Fibroblast of upper back skin (primary cell): ENCODE results near the gene CYGB.
"Not testable (repeated sequence)": the region's sequence is repeated elsewhere in the genome, so short reads cannot be mapped to it uniquely, and the experiment has no call there.

Source experiments
- DNase-seq: peaks from one replicate; pipeline ENCODE4 v3.0.0-alpha.2; 2013

The CYGB gene

GRCh38 chr17:76519048-76519966 is 18.2 kb downstream of the CYGB start:
- DNase-seq, result no peak

GRCh38 chr17:76517638-76518038 is 19.9 kb downstream of the CYGB start:
- no peak for DNase-seq

GRCh38 chr17:76515274-76515949 is 22.1 kb downstream of the CYGB start:
- peak; percentile 82 for DNase-seq

- not testable (repeated sequence) for DNase-seq
Measured at GRCh38 chr17:76514355-76514754, 23.2 kb downstream of the CYGB start.

GRCh38 chr17:76513306-76513692 is 24.2 kb downstream of the CYGB start:
- no peak for DNase-seq

GRCh38 chr17:76512366-76513305 is 24.9 kb downstream of the CYGB start:
- DNase-seq, result no peak

- no peak for DNase-seq
Measured at GRCh38 chr17:76511668-76512365, 25.7 kb downstream of the CYGB start.

GRCh38 chr17:76510831-76511244 is 26.7 kb downstream of the CYGB start:
- DNase-seq, result no peak

- DNase-seq, result not testable (repeated sequence)
Measured at GRCh38 chr17:76508472-76509063, 28.9 kb downstream of the CYGB start.

GRCh38 chr17:76506408-76507345 is 30.8 kb downstream of the CYGB start:
- peak; percentile 61 for DNase-seq

- no peak for DNase-seq
Measured at GRCh38 chr17:76504117-76504516, 33.4 kb downstream of the CYGB start.

- DNase-seq, result no peak
Measured at GRCh38 chr17:76502341-76503211, 34.9 kb downstream of the CYGB start.

GRCh38 chr17:76501827-76502307 is 35.6 kb downstream of the CYGB start:
- no peak for DNase-seq

- peak; percentile 61 for DNase-seq
Measured at GRCh38 chr17:76501018-76501826, 36.3 kb downstream of the CYGB start, which contains the start of gene RHBDF2. Gene RHBDF2 (minus strand): TSS chr17:76501423. CDS start chr17:76481524, 19,899 bp downstream.

- DNase-seq, result no peak
Measured at GRCh38 chr17:76500747-76501017, 36.8 kb downstream of the CYGB start.

GRCh38 chr17:76500074-76500746 is 37.3 kb downstream of the CYGB start:
- DNase-seq, result no peak

GRCh38 chr17:76499267-76499667 is 38.2 kb downstream of the CYGB start:
- no peak for DNase-seq

- DNase-seq, result no peak
Measured at GRCh38 chr17:76498876-76499251, 38.6 kb downstream of the CYGB start.
